ENCODE data around the gene ATG5.
A peak's percentile ranks its signal among the peaks of the same experiment; 100 is the strongest.
"Not testable (repeated sequence)": the region's sequence is repeated elsewhere in the genome, so short reads cannot be mapped to it uniquely, and the experiment has no call there.

The ATG5 gene

DNA sequence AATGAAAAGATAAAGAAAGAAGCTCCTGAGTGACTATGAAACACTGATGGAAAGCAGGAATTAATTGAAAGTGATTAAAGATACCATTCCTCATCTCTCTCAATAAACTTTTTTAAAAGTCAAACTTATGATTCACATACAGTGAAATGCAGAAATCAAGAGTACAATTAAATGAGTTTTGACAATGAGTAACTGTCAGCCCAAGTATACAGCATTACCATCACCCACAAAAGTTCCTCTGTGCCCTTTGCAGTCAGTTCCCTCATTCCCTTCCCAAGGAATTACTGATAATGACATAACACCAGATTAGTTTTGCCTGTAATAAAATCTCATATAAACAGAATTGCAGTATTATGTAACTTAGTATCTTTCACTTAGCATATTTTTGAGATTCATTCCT, 44.5 kb downstream of the ATG5 start:
- no peak overlapping the region for H3K4me3 ChIP-seq (replicated peaks; ENCODE audit: low read depth, low read length)
- no peak for TF ChIP-seq CTCF (IDR thresholded peaks at IDR 0.05; ENCODE audit: low read length, missing control alignments)
- no peak for DNase-seq (ENCODE audit: low read depth)

- no peak overlapping the region for H3K4me3 ChIP-seq (replicated peaks; ENCODE audit: low read depth, low read length)
- TF ChIP-seq CTCF (IDR thresholded peaks at IDR 0.05; ENCODE audit: low read length, missing control alignments), result no peak
- DNase-seq (ENCODE audit: low read depth), result peak; percentile 43
Measured at GRCh38 chr6:106279179-106279578, 46.4 kb downstream of the ATG5 start.

DNA sequence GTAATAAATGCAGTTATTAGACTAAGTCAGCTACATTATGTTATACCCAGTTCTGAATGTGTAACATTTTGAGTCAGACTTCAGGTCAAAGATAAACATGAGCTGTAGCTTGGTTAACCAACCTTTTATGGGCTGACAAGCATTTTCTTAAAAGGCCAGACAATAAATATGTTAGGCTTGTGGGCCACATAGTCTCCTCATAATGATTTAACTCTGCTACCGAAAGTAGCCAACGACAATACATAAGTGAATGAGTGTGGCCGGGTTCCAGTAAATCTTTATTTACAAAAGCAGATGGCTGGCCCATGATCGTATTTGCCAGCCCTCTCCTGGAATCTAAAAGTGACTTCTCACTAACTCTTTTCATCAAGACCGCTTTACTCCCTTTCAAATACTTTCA, 49.9 kb downstream of the ATG5 start:
- DNase-seq (ENCODE audit: low read depth), result no peak
- H3K4me3 ChIP-seq (replicated peaks; ENCODE audit: low read depth, low read length), result no peak overlapping the region
- no peak for TF ChIP-seq CTCF (IDR thresholded peaks at IDR 0.05; ENCODE audit: low read length, missing control alignments)

- no peak for TF ChIP-seq CTCF (IDR thresholded peaks at IDR 0.05; ENCODE audit: low read length, missing control alignments)
- H3K4me3 ChIP-seq (replicated peaks; ENCODE audit: low read depth, low read length), result no peak overlapping the region
- DNase-seq (ENCODE audit: low read depth), result no peak
Measured at GRCh38 chr6:106273087-106273486, 52.5 kb downstream of the ATG5 start.

GRCh38 chr6:106272287-106272686, 53.3 kb downstream of the ATG5 start:
- H3K4me3 ChIP-seq (replicated peaks; ENCODE audit: low read depth, low read length), result no peak overlapping the region
- no peak for TF ChIP-seq CTCF (IDR thresholded peaks at IDR 0.05; ENCODE audit: low read length, missing control alignments)
- no peak for DNase-seq (ENCODE audit: low read depth)

DNA sequence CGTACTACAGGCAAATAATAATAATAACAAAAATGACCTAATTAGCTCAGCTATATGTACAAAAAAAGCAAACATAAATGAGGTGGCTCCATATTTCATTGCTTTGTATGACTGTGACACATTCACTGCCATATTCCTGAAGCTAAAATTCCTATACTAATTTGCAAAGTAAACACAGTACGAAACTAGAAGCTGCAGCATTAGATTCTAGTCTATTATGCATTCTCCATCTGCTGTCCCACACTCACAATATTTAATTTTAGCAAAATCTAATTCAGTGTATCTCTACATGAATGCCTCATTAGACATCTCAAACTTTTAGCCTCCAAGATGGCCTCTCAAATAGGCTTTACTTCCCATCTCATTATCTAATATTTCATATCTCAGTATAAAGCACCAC, 55.1 kb downstream of the ATG5 start:
- H3K4me3 ChIP-seq (replicated peaks; ENCODE audit: low read depth, low read length), result no peak overlapping the region
- TF ChIP-seq CTCF (IDR thresholded peaks at IDR 0.05; ENCODE audit: low read length, missing control alignments), result no peak
- no peak for DNase-seq (ENCODE audit: low read depth)

GRCh38 chr6:106269268-106269919, 56.2 kb downstream of the ATG5 start:
- H3K4me3 ChIP-seq (replicated peaks; ENCODE audit: low read depth, low read length); DNase-seq (ENCODE audit: low read depth): not testable (repeated sequence)

- not testable (repeated sequence) for DNase-seq (ENCODE audit: low read depth); H3K4me3 ChIP-seq (replicated peaks; ENCODE audit: low read depth, low read length)
Measured at GRCh38 chr6:106268500-106268899, 57.1 kb downstream of the ATG5 start.

DNA sequence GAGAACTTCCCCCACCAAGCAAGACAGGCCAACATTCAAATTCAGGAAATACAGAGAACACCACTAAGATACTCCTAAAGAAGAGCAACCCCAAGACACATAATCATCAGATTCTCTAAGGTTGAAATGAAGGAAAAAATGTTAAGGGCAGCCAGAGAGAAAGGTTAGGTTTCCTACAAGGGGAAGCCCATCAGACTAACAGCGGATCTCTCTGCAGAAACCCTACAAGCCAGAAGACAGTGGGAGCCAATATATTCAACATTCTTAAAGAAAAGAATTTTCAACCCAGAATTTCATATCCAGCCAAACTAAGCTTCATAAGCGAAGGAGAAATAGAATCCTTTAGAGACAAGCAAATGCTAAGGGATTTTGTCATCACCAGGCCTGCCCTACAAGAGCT, 61.1 kb downstream of the ATG5 start:
- H3K4me3 ChIP-seq (replicated peaks; ENCODE audit: low read depth, low read length); DNase-seq (ENCODE audit: low read depth): not testable (repeated sequence)

DNA sequence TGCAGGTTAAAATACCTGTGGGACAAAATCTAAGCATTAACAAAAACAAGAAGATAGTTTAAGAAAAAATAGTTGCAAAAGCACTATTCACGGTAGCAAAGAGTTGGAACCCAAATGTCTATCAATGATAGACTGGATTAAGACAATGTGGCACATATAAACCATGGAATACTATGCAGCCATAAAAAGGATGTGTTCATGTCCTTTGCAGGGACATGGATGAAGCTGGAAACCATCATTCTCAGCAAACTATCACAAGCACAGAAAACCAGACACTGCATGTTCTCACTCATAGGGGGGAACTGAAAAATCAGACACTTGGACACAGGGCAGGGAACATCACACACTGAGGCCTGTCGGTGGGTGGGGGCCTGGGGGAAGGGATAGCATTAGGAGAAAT, 65.8 kb downstream of the ATG5 start:
- not testable (repeated sequence) for DNase-seq (ENCODE audit: low read depth); H3K4me3 ChIP-seq (replicated peaks; ENCODE audit: low read depth, low read length)

All from fibroblast of pulmonary artery (primary cell).